Measurements from ENCODE around the gene TMBIM4. TPM values are rescaled to one million over a fixed set of nuclear protein-coding genes. Genes with fewer than 3 reads are reported as not detected.

TMBIM4 gene
- total RNA-seq, 1 donor from 2014 or later: 60.9 TPM

DNA sequence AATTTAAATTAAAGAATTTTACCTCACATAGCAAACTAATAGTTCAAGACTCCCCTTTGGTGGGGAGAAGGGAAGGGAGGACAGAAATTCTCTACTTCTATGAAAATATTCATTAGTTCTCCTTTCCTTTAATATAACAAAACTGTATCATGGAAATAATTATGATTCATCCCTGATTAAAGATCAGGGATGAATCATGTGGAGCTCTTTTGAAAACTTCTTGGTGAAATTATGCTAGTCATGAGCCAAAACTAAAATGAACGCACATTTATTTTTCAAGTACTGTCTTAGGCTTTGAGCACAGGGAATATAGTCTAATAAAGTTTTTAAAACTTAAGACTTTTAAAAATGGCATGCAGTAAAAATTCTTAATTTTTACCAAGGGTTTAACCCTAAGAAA, 17.1 kb downstream of the TMBIM4 start:
- DNase-seq (ENCODE audit: low read depth): no peak
- TF ChIP-seq, protein P1, sequence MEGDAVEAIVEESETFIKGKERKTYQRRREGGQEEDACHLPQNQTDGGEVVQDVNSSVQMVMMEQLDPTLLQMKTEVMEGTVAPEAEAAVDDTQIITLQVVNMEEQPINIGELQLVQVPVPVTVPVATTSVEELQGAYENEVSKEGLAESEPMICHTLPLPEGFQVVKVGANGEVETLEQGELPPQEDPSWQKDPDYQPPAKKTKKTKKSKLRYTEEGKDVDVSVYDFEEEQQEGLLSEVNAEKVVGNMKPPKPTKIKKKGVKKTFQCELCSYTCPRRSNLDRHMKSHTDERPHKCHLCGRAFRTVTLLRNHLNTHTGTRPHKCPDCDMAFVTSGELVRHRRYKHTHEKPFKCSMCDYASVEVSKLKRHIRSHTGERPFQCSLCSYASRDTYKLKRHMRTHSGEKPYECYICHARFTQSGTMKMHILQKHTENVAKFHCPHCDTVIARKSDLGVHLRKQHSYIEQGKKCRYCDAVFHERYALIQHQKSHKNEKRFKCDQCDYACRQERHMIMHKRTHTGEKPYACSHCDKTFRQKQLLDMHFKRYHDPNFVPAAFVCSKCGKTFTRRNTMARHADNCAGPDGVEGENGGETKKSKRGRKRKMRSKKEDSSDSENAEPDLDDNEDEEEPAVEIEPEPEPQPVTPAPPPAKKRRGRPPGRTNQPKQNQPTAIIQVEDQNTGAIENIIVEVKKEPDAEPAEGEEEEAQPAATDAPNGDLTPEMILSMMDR (conservative IDR thresholded peaks at IDR 0.05; ENCODE audit: low read depth, low read length): no peak
- no peak overlapping the region for H3K4me3 ChIP-seq (ENCODE audit: low read depth, low read length)

DNA sequence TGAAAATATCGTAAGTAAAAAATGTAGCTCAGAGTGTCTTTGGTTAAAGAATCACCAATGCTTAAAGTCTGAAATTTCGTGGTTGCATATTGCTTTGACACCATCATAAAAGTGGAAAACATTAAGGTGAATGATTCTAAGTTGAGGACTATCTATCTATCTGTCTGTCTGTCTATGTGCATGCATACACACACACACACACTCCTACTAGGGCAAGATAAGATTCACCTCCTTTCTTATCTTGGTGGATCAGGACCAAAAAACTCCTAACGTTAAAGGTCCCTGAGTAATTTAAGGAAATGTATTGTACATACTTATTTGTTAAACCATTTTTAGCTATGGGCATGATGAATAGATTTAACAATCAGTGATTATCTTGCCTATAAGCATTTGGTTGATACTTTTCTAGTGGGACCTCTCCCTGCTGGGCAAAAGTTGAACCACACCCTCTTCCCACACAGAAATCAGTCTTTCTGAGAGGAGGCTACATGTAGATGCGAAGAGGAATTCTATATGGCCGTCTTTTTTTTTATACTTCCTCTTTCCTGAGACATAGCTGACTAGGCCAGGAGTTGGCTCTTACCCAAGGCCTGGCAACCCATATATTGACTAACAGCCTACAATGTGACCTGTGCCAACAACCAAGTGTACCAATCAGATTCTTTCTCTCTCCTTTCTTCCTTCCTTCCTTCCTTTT, 19.9 kb downstream of the TMBIM4 start:
- TF ChIP-seq, protein P1 (conservative IDR thresholded peaks at IDR 0.05; ENCODE audit: low read depth, low read length): peak; percentile 21
- DNase-seq (ENCODE audit: low read depth): no peak
- H3K4me3 ChIP-seq (ENCODE audit: low read depth, low read length): no peak overlapping the region

GRCh38 chr12:66144791-66145754, 24.7 kb downstream of the TMBIM4 start:
- no peak overlapping the region for H3K4me3 ChIP-seq (ENCODE audit: low read depth, low read length)
- no peak for DNase-seq (ENCODE audit: low read depth)
- TF ChIP-seq, protein P1 (conservative IDR thresholded peaks at IDR 0.05; ENCODE audit: low read depth, low read length): peak; percentile 84

DNA sequence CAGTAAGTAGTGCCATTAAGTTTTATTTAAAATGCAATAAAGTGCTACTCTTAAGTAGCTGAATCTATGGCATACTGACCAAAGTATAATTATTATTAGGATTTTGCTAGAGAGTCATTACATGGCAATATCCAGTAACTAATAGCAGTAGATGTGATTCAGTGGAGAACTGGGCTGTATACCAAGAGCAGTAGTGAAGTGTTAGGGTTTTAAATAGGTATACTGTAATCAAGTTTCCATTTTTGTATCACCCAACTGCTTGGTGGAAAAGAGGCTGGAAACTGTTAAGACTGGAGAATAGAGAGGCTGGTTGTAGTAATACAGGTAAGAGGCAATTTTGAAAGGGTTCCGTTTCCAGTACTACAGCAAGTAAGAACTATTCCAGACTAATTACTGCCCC, 25.9 kb downstream of the TMBIM4 start:
- DNase-seq (ENCODE audit: low read depth): no peak
- no peak overlapping the region for H3K4me3 ChIP-seq (ENCODE audit: low read depth, low read length)
- TF ChIP-seq, protein P1 (conservative IDR thresholded peaks at IDR 0.05; ENCODE audit: low read depth, low read length): no peak

- no peak for DNase-seq (ENCODE audit: low read depth)
- TF ChIP-seq, protein P1 (conservative IDR thresholded peaks at IDR 0.05; ENCODE audit: low read depth, low read length): no peak
- H3K4me3 ChIP-seq (ENCODE audit: low read depth, low read length): no peak overlapping the region
Measured at GRCh38 chr12:66142826-66143225, 27.0 kb downstream of the TMBIM4 start.

GRCh38 chr12:66141299-66141698, 28.5 kb downstream of the TMBIM4 start:
- DNase-seq (ENCODE audit: low read depth): no peak
- TF ChIP-seq, protein P1 (conservative IDR thresholded peaks at IDR 0.05; ENCODE audit: low read depth, low read length): no peak
- no peak overlapping the region for H3K4me3 ChIP-seq (ENCODE audit: low read depth, low read length)
